Measurements from ENCODE around the gene PECR. TPM values are rescaled to one million over a fixed set of nuclear protein-coding genes. Genes with fewer than 3 reads are reported as not detected.

PECR gene
- total and polyA plus RNA-seq, 10 of the 15 experiments (the other 5 are each of a cell fraction or from before 2014, with no cell fraction given): 7.6 to 37.4 (median 25.7) TPM

GRCh38 chr2:216092646-216093045 lies 11.0 kb upstream of the PECR start (continued):
- TF ChIP-seq MEF2A (IDR thresholded peaks at IDR 0.05; ENCODE audit: insufficient read depth, low read depth, low read length): no peak

GRCh38 chr2:216090369-216090786 lies 8.8 kb upstream of the PECR start:
- peak; percentile 70 for ATAC-seq
- Histone ChIP-seq H3K79me2 (ENCODE audit: control insufficient read depth, insufficient read depth, low read length) (no peaks in the 10 kb centered on the region), H3K36me3 (ENCODE audit: control insufficient read depth in 2 of 2, insufficient read depth in 2 of 2, low read length in 1 of 2) (no peaks in the 10 kb centered on the region), H3K4me1 (ENCODE audit: control insufficient read depth, insufficient read depth, low read length) (peaks cover 18% of the 10 kb centered on the region), H3K4me2 (ENCODE audit: control insufficient read depth, insufficient read depth) (peak overlapping the region; percentile 46; the same call in 1 of the 2 replicates), H3K9me3 (replicated peaks; ENCODE audit: control insufficient read depth, insufficient read depth, low read length) (no peaks in the 10 kb centered on the region; the same call in 2 of the 3 replicates), H3K27me3 (replicated peaks in 1 of 2; ENCODE audit: control insufficient read depth in 2 of 2, insufficient read depth in 2 of 2, low read length in 1 of 2) (no peaks in the 10 kb centered on the region), H2AFZ (ENCODE audit: control insufficient read depth, low read depth, low read length) (0 out of 2 replicates have a peak overlapping the region, but pooled peaks have one; percentile 10), H3K27ac (ENCODE audit: control insufficient read depth, insufficient read depth) (peak overlapping the region; percentile 49), H4K20me1 (ENCODE audit: control insufficient read depth, insufficient read depth) (no peaks in the 10 kb centered on the region), H3K4me3 (peak overlapping the region; percentile 25; the same call in 1 of the 2 replicates), H3K9ac (ENCODE audit: control insufficient read depth, insufficient read depth, low read length) (no peak overlapping the region)
- intact Hi-C loops (cut with micrococcal nuclease; ENCODE audit: unreplicated experiment): no loop called here
- ChIA-PET POLR2A (interaction anchor here (1.2 to 3.9 kb wide), 2 partner anchors 9 to 13 kb away, joined by 3 to 15 read pairs; partner anchors contain the start of genes PECR and TMEM169), SMC1A (ENCODE audit: uncharacterized antibody, unreplicated experiment) (interaction anchor here (0.7 to 2.1 kb wide), 7 partner anchors 9 to 82 kb away, joined by 3 to 8 read pairs (median 3); partner anchors contain the start of genes PECR and TMEM169), RAD21 (ENCODE audit: unreplicated experiment) (interaction anchor here (0.9 to 1.6 kb wide), 2 partner anchors 15 to 18 kb away, joined by 3 to 5 read pairs; partner anchors contain the start of gene XRCC5), CTCF (interaction anchor here (1.0 to 2.2 kb wide), 5 partner anchors 9 to 56 kb away, joined by 3 to 11 read pairs (median 4); partner anchors contain the start of genes PECR, TMEM169 and XRCC5)
- DNase-seq (ENCODE audit: low read depth, low spot score): no peak
- WGBS (ENCODE audit: insufficient coverage, insufficient replicate concordance, low lambda C conversion rate, missing lambda C conversion rate): 94% methylated on average over 1 of the region's 1 CpG
- peak; percentile 66 for FAIRE-seq
- TF ChIP-seq EED (IDR thresholded peaks at IDR 0.05; ENCODE audit: low read depth): 0 out of 2 replicates have a peak, but pooled peaks have one; percentile 20
- peak; percentile 55; the same call in 1 of the 2 replicates for TF ChIP-seq ATF2 (IDR thresholded peaks at IDR 0.05; ENCODE audit: low read length)
- TF ChIP-seq MEF2A (IDR thresholded peaks at IDR 0.05; ENCODE audit: insufficient read depth, low read depth, low read length): peak; percentile 89
- TF ChIP-seq MEF2B (IDR thresholded peaks at IDR 0.05; ENCODE audit: partially characterized antibody, poor library complexity, severe bottlenecking): peak; percentile 52
- peak; percentile 67 for TF ChIP-seq RUNX3 (IDR thresholded peaks at IDR 0.05; ENCODE audit: low read length)
- no peak for TF ChIP-seq PRDM15 (CRISPR knock-in tag; IDR thresholded peaks at IDR 0.05)
- peak; percentile 88 for TF ChIP-seq CBX5 (IDR thresholded peaks at IDR 0.05; ENCODE audit: low read depth)
- TF ChIP-seq RBBP5 (conservative IDR thresholded peaks at IDR 0.05): no peak
- BruUV-seq (replicated peaks): no TSS peak
- in situ Hi-C loops (cut with MboI): no loop called here

Measured in GM12878 (cell line).